A673 (cell line): ENCODE results near the gene GPR78. TPM values are rescaled to one million over a fixed set of nuclear protein-coding genes. Genes with fewer than 3 reads are reported as not detected.

Source experiments
- BruUV-seq: library from RNA; stranded (reverse); fragments of 400-500 nt; replicated peaks from 2 replicates; lab custom pipeline; 2021; lab: Mats Ljungman, UMichigan
- CTCF ChIA-PET: fragments of 300-600 bp; sonication (Branson Sonifier 250); formaldehyde crosslinking; loops from one replicate; lab custom pipeline; 2022; ENCODE audit warnings: antibody characterized with exemption; lab: Charles Lee
- POLR2A ChIA-PET: fragments of 300-600 bp; sonication (Branson Sonifier 250); formaldehyde crosslinking; loops from one replicate; lab custom pipeline; 2022; ENCODE audit warnings: antibody characterized with exemption; ENCODE audit not compliant: low non-redundant PET; lab: Charles Lee
- DNase-seq: peaks from one replicate; pipeline ENCODE4 v3.0.0-alpha.2; 2015; ENCODE audit warnings: low spot score
- H3K27ac ChIP-seq: fragments of 200-600 bp; sonication (generic); 2 replicates; pipeline ENCODE4 v1.5.1; 2016; ENCODE audit warnings: mixed run types, low read depth, mild to moderate bottlenecking, mixed read lengths, antibody characterized with exemption, low read length; ENCODE audit not compliant: poor library complexity, severe bottlenecking
- H3K27me3 ChIP-seq: fragments of 200-600 bp; sonication (generic); replicated peaks from 2 replicates; pipeline ENCODE4 v1.6.1; 2017; ENCODE audit warnings: mixed run types, low read depth, mild to moderate bottlenecking, mixed read lengths, antibody characterized with exemption, low read length; ENCODE audit not compliant: insufficient read depth, poor library complexity
- H3K36me3 ChIP-seq: fragments of 200-600 bp; sonication (generic); 2 replicates; pipeline ENCODE4 v1.6.1; 2016; ENCODE audit warnings: mixed run types, mild to moderate bottlenecking, mixed read lengths, antibody characterized with exemption, low read length; ENCODE audit not compliant: insufficient read depth, poor library complexity, severe bottlenecking
- H3K4me1 ChIP-seq: fragments of 200-600 bp; sonication (generic); 2 replicates; pipeline ENCODE4 v1.6.1; 2017; ENCODE audit warnings: mixed run types, mild to moderate bottlenecking, mixed read lengths, antibody characterized with exemption, low read length; ENCODE audit not compliant: insufficient read depth, poor library complexity, severe bottlenecking
- H3K4me3 ChIP-seq: fragments of 200-600 bp; sonication (generic); 2 replicates; pipeline ENCODE4 v1.5.1; 2016; ENCODE audit warnings: low read depth, mixed run types, mild to moderate bottlenecking, mixed read lengths, low read length; ENCODE audit not compliant: poor library complexity, severe bottlenecking
- H3K9me3 ChIP-seq: fragments of 200-600 bp; sonication (generic); 2 replicates; pipeline ENCODE4 v1.6.1; 2016; ENCODE audit warnings: mixed run types, low read depth, mild to moderate bottlenecking, mixed read lengths, antibody characterized with exemption, low read length; ENCODE audit not compliant: poor library complexity, severe bottlenecking
- CTCF ChIP-seq: fragments of 300-800, 200-600 bp; sonication (generic); conservative IDR thresholded peaks from 2 replicates; pipeline ENCODE4 v1.5.1; 2017; ENCODE audit warnings: low read depth, mild to moderate bottlenecking, antibody characterized with exemption, low read length, moderate library complexity, mixed read lengths
- EZH2 ChIP-seq: fragments of 200-600 bp; sonication (generic); IDR thresholded peaks from 2 replicates; pipeline ENCODE4 v1.6.1; 2017; ENCODE audit warnings: borderline replicate concordance, low read depth, mild to moderate bottlenecking, mixed read lengths, antibody characterized with exemption, low read length; ENCODE audit not compliant: poor library complexity, severe bottlenecking
- intact Hi-C: fragments of 100-400 bp; cut with micrococcal nuclease; formaldehyde crosslinking; loops from one replicate; pipeline ENCODE4 v1.10.0; 2022; ENCODE audit not compliant: unreplicated experiment
- total RNA-seq: library from RNA; stranded (reverse); gene quantifications from 2 replicates; pipeline ENCODE4 v1.2.3, GENCODE V29; 2021

GPR78 gene
- total RNA-seq, 1 experiment from 2014 or later, result not detected

- H3K4me1 ChIP-seq, result no peaks in the 10 kb centered on the region
- peaks cover 5% of the 10 kb centered on the region for H3K27me3 ChIP-seq
- no peaks in the 10 kb centered on the region for H3K36me3 ChIP-seq
- ChIA-PET CTCF (no interaction called here), POLR2A (no interaction called here)
- no peaks in the 10 kb centered on the region for H3K9me3 ChIP-seq
- intact Hi-C loops, result no loop called here
- TF ChIP-seq CTCF (no peak), EZH2 (no peak)
- BruUV-seq, result no TSS peak
- DNase-seq, result no peak
- H3K4me3 ChIP-seq, result no peak overlapping the region
- no peak overlapping the region for H3K27ac ChIP-seq
Observed at GRCh38 chr4:8571702-8572685, 8.2 kb upstream of the GPR78 start.

- Histone ChIP-seq H3K27me3 (peaks cover 16% of the 10 kb centered on the region), H3K36me3 (no peaks in the 10 kb centered on the region), H3K9me3 (no peaks in the 10 kb centered on the region), H3K27ac (no peak overlapping the region), H3K4me1 (no peaks in the 10 kb centered on the region), H3K4me3 (no peak overlapping the region)
- no peak for DNase-seq
- no TSS peak for BruUV-seq
- intact Hi-C loops, result no loop called here
- TF ChIP-seq EZH2 (no peak), CTCF (no peak)
- ChIA-PET POLR2A (no interaction called here), CTCF (no interaction called here)
Observed at GRCh38 chr4:8573266-8573665, 6.9 kb upstream of the GPR78 start.

GRCh38 chr4:8574796-8575370, 5.3 kb upstream of the GPR78 start:
- H3K9me3 ChIP-seq, result no peaks in the 10 kb centered on the region
- H3K27me3 ChIP-seq, result peaks cover 19% of the 10 kb centered on the region
- ChIA-PET POLR2A (no interaction called here), CTCF (no interaction called here)
- DNase-seq, result no peak
- H3K36me3 ChIP-seq, result no peaks in the 10 kb centered on the region
- no peaks in the 10 kb centered on the region for H3K4me1 ChIP-seq
- no peak for TF ChIP-seq EZH2
- no peak for TF ChIP-seq CTCF
- intact Hi-C loops, result no loop called here
- no peak overlapping the region for H3K4me3 ChIP-seq
- BruUV-seq, result no TSS peak
- no peak overlapping the region for H3K27ac ChIP-seq
